Peyer's patch (tissue), 4 donors: ENCODE measurements around the gene CA10.

Experiments
- POLR2A ChIP-seq, 2 donors: fragments of 450-650 bp; IDR thresholded peaks; one replicate each; pipeline ENCODE4 v1.5.1; 2017; ENCODE audit warnings: antibody characterized with exemption in 2 of 2, mild to moderate bottlenecking in 2 of 2, moderate library complexity in 2 of 2
- TF ChIP-seq, protein P1 (sequence below), 6 experiments: fragments of 450-650 bp in 4 of 6; fragments of 200-600 bp in 2 of 6; sonication (generic) in 1 of 6; IDR thresholded peaks; one replicate each; pipeline ENCODE4 v1.5.1; 2017 to 2019; ENCODE audit warnings: antibody characterized with exemption in 6 of 6, mild to moderate bottlenecking in 3 of 6, moderate library complexity in 1 of 6

DNA sequence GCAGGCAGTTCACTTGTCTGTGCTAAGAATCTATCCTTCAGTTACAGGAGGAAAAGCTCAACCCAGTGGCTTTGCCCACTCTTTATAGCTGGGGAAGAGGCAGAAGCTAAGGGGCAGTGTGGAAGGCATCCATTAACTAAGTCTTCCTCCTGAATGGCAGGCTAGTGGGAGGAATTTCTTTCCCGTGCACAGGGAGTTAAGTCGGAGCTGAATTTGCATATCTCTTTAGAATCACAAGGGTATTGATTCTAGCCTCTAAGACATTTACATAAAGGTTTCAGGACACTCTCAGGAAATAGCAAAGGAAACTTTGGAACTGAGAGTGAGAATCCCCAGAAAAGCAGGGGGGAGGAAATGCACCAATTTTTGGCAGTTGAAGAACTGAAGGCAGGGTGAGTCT is 245.6 kb downstream of the CA10 start:
- TF ChIP-seq, protein P1, sequence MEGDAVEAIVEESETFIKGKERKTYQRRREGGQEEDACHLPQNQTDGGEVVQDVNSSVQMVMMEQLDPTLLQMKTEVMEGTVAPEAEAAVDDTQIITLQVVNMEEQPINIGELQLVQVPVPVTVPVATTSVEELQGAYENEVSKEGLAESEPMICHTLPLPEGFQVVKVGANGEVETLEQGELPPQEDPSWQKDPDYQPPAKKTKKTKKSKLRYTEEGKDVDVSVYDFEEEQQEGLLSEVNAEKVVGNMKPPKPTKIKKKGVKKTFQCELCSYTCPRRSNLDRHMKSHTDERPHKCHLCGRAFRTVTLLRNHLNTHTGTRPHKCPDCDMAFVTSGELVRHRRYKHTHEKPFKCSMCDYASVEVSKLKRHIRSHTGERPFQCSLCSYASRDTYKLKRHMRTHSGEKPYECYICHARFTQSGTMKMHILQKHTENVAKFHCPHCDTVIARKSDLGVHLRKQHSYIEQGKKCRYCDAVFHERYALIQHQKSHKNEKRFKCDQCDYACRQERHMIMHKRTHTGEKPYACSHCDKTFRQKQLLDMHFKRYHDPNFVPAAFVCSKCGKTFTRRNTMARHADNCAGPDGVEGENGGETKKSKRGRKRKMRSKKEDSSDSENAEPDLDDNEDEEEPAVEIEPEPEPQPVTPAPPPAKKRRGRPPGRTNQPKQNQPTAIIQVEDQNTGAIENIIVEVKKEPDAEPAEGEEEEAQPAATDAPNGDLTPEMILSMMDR (IDR thresholded peaks at IDR 0.05) = no peak
- TF ChIP-seq POLR2A (IDR thresholded peaks at IDR 0.05) = no peak
